B cell (primary cell): Measurements from ENCODE around the gene GPR183.

Experiments
- CTCF ChIP-seq: fragments of 200-600 bp; IDR thresholded peaks from one replicate; pipeline ENCODE4 v1.8.0; 2022; ENCODE audit warnings: antibody characterized with exemption, mild to moderate bottlenecking
- EZH2 ChIP-seq: IDR thresholded peaks from 2 replicates; pipeline ENCODE4 v1.6.1; 2012; ENCODE audit warnings: borderline replicate concordance, low read depth, mild to moderate bottlenecking, moderate library complexity, low read length; ENCODE audit not compliant: insufficient read depth, poor library complexity, severe bottlenecking

GRCh38 chr13:99307648-99308339 is 595 bp upstream of the GPR183 start:
- TF ChIP-seq CTCF = no peak
- TF ChIP-seq EZH2 = no peak
